MV-4-11 (cell line): ENCODE data around the gene RBM20.
"Not testable (repeated sequence)": the region's sequence is repeated elsewhere in the genome, so short reads cannot be mapped to it uniquely, and the experiment has no call there.

Experiments
- DNase-seq: peaks from one replicate; lab custom pipeline; 2025; lab: John Stamatoyannopoulos, UW

Gene RBM20

GRCh38 chr10:110649347-110650264 lies 5.5 kb downstream of the RBM20 start:
- DNase-seq: peak; percentile 22

- DNase-seq: no peak
Measured at GRCh38 chr10:110650265-110650668, 6.1 kb downstream of the RBM20 start.

GRCh38 chr10:110651044-110651958 lies 7.2 kb downstream of the RBM20 start:
- no peak for DNase-seq

DNA sequence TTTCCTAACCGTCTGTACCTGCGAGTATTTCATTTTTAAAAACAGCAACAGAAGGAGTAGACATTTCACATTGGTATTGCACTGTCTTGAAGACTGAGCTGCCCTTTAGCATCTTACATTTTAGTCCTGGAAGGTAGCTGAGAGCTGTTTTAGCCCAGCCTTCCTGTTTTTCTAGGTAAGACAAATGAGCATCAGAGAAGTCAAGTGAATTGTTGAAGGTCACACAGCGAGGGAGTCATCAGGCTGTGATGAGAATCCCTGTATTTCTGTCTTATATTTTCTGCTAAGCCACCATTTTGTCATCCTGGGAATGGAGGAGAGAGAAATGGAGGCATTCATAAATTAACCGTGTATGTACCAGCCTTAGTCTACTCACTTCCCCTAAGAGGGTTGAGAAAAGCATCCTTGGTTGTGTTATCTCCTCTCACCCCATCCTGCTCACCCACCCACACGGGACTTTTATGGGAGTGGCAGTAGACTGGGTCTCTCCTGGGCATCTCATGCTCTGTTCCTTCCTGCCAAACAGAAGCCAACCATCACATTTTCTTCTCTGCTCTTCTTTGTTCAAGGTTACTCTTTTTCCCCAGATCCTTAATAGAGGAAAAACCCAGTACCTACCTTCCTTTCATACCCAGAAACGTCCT lies 8.5 kb downstream of the RBM20 start:
- no peak for DNase-seq

DNA sequence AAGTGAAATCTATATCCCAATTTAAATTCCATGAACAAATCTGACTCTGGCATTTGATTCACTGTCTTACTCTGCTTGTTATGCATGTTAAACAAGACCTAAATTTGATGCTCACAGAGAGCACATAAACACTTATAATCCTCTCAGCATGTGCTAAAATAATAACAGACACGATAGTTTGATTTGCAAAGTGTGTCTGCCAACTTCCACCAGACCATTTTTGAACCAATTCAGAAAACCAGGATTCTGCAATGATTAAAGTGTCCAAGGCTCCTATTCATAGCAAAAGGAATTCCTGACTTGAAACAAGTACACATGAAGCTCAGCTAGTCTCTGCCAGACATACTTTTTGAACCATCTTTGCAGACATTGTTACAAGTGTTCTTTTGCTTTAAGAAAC lies 11.2 kb downstream of the RBM20 start:
- DNase-seq: no peak

GRCh38 chr10:110656612-110657011 lies 12.5 kb downstream of the RBM20 start:
- no peak for DNase-seq

- no peak for DNase-seq
Measured at GRCh38 chr10:110657973-110658691, 14.0 kb downstream of the RBM20 start.

DNA sequence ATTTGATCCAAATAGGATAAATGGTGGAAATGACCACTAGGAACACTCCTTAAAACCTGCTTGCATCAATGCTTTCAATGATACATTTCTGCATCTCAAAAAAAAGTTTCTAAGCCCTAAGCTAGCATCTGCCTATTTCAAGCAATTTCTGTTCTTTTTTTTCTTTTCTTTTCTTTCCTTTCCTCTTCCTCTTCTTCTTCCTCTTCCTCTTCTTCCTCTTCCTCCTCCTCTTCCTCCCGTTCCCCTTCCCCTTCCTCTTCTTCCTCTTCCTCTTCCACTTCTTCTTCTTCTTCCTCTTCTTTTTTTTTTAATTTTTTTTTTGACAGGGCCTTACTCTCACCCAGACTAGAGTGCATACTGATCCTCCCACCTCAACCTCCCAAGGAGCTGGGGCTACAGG lies 15.4 kb downstream of the RBM20 start:
- DNase-seq: no peak

- not testable (repeated sequence) for DNase-seq
Measured at GRCh38 chr10:110660289-110660688, 16.2 kb downstream of the RBM20 start.

DNA sequence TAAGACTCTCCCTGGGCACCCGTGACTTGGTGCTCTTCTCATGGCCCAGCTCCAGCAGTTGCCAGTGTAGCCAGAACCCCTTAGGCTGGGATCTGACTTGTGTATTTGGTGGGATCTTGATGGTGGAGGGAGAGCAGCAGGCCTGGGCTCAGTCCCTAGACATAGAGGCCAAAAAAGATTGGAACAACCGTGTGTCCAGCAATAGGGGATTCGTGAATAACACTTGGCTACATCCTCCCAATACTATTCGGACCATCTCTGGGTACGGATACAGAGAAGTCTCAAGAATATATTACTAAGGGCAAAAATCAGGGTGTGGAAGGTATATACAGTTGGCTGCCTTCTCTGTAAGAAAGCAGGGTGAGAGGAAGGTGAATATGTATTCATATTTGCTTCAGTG lies 17.2 kb downstream of the RBM20 start:
- DNase-seq: no peak

DNA sequence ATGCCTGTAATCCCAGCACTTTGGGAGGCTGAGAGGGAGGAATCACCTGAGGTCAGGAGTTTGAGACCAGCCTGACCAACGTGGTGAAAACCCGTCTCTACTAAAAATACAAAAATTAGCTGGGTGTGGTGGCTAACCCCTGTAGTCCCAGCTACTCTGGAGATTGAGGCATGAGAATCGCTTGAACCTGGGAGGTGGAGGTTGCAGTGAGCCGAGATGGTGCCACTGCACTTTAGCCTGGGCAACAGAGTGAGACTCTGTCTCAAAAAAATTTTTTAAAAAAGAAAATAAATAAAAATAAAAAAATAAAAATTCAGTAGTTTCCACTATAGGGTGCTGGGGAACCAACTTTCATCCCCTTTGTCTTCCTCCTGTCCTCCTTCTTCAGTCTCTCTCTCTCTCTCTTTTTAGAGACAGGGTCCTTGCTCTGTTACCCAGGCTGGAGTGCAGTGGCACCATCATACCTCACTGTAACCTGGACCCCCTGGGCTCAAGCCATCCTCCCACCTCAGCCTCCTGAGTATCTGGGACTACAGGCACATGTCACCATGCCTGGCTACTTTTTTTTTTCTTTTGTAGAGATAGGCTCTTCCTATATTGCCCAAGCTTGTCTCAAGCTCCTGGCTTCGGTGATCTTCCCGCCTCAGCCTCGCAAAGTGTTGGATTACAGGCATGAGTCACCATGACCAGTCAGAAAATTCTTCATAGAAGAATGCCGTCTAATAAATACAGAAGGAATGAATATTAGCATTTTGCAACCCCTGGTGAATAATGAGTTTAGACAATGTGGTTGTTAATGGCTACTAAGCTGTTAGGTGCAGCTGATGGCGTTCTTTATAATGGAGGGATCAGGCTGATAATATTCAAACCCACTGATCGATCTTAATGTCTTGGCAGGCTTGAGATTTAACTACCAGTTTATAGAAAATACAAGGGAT lies 20.6 kb downstream of the RBM20 start:
- peak; percentile 39 for DNase-seq

DNA sequence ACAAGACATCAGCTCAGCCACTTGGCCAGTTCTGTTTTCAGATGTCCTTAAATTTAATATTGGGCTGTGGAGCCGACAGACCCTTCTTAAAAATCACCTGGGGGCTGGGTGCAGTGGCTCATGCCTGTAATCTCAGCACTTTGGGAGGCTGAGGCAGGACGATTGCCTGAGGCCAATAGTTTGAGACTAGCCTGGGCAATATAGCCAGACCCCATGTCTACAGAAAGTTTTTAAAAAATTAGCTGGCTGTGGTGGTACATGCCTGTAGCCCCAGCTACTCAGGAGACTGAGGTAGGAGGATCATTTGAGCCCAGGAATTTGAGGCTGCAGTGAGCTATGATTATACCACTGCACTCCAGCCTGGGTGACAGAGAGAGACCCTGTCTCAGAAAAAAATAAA lies 22.1 kb downstream of the RBM20 start:
- DNase-seq: not testable (repeated sequence)

DNA sequence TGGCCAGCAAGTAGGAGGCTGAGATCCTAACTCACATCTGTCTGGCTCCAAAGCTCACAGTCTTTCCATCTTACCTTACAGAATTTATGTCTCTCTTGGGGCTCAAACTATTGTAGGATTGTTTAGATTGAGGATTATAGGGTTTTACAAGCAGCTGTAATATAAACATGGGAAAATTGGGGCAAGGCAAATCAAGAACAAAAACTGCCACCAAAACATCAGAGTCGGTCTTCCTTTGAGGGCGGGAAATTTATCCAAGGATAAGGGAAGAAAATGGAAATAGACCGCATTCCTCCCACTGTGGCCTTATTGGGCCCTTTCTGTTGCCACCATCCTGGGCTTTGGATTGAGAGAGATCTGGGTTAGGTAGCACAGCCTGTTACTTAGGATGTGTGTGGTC lies 22.5 kb downstream of the RBM20 start:
- no peak for DNase-seq

- DNase-seq: no peak
Measured at GRCh38 chr10:110667620-110668343, 23.6 kb downstream of the RBM20 start.

GRCh38 chr10:110668443-110668842 lies 24.3 kb downstream of the RBM20 start:
- no peak for DNase-seq

DNA sequence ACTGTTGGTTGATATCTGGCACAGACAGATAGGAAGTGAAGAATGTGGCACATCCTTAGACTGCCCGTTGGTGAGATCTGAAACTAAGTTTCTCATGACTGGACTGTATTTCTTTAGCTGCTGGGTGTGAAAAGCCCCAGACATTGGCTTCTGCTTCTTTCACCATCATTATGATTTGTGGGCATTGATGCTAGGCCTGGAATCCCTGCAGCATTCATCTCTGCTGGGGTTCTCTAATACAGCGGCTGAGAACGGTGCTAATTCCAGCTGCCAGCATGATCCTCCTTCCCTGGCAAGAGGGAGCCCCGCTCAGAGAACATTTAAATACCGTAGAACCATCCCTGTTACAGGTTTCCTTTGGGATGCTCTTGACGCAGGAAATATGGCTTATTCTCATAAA lies 26.2 kb downstream of the RBM20 start:
- DNase-seq: no peak

DNA sequence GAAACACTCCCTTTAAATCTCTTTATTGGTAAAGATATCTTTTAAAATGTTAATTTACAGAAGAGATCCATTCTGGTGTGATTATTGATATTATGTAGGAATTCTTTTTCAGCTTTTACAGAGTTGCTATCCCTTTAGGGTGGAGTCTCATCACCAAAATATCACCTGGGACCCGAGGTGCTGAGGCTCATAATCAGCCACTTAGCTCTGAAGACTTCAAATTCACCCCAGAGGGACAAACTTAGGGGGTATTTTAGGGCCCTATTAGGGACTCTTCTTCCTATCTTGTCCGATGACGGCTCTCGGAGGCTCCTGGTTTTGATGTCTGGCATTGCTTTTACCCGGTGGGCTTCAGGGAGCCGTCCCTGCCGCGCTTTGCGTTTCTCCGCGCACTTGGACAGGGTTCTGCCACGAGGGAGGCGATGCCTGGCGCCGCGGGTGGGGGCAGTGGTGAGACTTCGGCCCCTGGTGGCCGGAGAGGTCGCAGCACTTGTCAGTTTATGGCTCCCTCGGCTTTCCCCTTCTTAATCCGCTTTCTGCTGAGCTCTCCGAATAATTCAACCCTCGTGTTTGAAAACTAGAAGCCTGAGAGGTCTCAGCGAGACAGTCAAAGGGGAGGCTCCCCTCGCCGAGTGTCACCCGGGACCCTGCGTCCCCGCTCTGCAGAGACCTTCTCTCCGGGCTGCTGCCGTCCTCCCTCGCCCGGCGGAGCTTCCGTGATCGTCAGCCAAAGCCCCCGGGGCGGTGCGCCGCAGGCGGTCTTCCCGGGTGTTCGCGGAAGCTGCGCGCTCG lies 27.8 kb downstream of the RBM20 start:
- DNase-seq: peak; percentile 77

DNA sequence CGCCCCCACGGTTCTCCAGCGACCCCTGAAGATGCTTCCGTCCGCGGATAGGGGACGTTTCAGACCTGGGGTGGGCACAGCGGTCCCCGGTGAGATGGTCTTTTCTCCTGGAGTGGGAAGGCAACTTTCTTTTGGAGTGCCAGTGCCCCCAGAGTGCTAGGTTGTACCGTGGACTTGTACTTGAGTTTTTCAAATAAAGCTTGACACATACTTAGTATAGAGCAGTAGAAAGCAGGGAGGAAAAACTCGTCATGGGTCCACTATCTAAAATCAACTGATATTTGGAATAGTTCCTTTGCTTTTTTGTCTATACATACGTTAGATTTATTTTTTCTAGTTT lies 28.4 kb downstream of the RBM20 start:
- DNase-seq: no peak

GRCh38 chr10:110676016-110676415 lies 31.9 kb downstream of the RBM20 start:
- no peak for DNase-seq
